OCI-LY3 (cell line): ENCODE measurements around the gene PRICKLE1.
A peak's percentile ranks its signal among the peaks of the same experiment; 100 is the strongest.

Source experiments
- H2AFZ ChIP-seq: fragments of 200-600, 300-600 bp; shearing (Covaris generic); 2 replicates; pipeline ENCODE4 v1.6.0; 2014; ENCODE audit warnings: antibody characterized with exemption, low read depth, low read length
- H3K27ac ChIP-seq: fragments of 200-600, 300-600 bp; sonication (generic); 2 replicates; pipeline ENCODE4 v1.5.1; 2014; ENCODE audit warnings: mild to moderate bottlenecking, low read length, moderate library complexity, mixed read lengths
- H3K27me3 ChIP-seq: fragments of 200-600, 300-600 bp; sonication (generic); 2 replicates; pipeline ENCODE4 v1.6.1; 2014; ENCODE audit warnings: low read depth, low read length, mixed read lengths
- H3K36me3 ChIP-seq: fragments of 200-600, 300-600 bp; sonication (generic); replicated peaks from 2 replicates; pipeline ENCODE3; 2014; ENCODE audit warnings: low read depth, low read length, mixed read lengths
- H3K4me1 ChIP-seq: fragments of 300-600, 200-600 bp; sonication (generic); 2 replicates; pipeline ENCODE4 v1.6.1; 2014; ENCODE audit warnings: low read length, mixed read lengths
- H3K4me2 ChIP-seq: fragments of 200-600, 300-600 bp; sonication (generic); 2 replicates; pipeline ENCODE4 v1.6.1; 2014; ENCODE audit warnings: low read length, mixed read lengths
- H3K4me3 ChIP-seq: fragments of 300-600, 200-600 bp; sonication (generic); 2 replicates; pipeline ENCODE4 v1.5.1; 2014; ENCODE audit warnings: antibody characterized with exemption, mild to moderate bottlenecking, low read length, moderate library complexity
- H3K79me2 ChIP-seq: fragments of 300-600, 200-600 bp; shearing (Covaris generic); 2 replicates; pipeline ENCODE4 v1.6.1; 2014; ENCODE audit warnings: mild to moderate bottlenecking, low read length, mixed read lengths
- H3K9ac ChIP-seq: fragments of 300-600, 200-600 bp; shearing (Covaris generic); 2 replicates; pipeline ENCODE4 v1.6.0; 2014; ENCODE audit warnings: mild to moderate bottlenecking, low read length, moderate library complexity
- H3K9me3 ChIP-seq: fragments of 200-600, 300-600 bp; shearing (Covaris generic); 2 replicates; pipeline ENCODE4 v1.6.1; 2014; ENCODE audit warnings: low read length, mixed read lengths; ENCODE audit not compliant: insufficient read depth
- H4K20me1 ChIP-seq: fragments of 200-600, 300-600 bp; sonication (generic); 2 replicates; pipeline ENCODE4 v1.6.1; 2016; ENCODE audit warnings: low read length, mixed read lengths; ENCODE audit not compliant: insufficient read depth
- CTCF ChIP-seq: fragments of 200-600, 300-600 bp; sonication (generic); IDR thresholded peaks from 2 replicates; pipeline ENCODE4 v1.5.1; 2014; ENCODE audit warnings: antibody characterized with exemption, low read length, low read depth
- EZH2phosphoT487 ChIP-seq: fragments of 200-600 bp; shearing (Covaris generic); IDR thresholded peaks from 2 replicates; pipeline ENCODE4 v1.6.1; 2018; ENCODE audit warnings: antibody characterized with exemption, mixed run types, low read depth

PRICKLE1 gene

GRCh38 chr12:42442888-42443287 is 146.7 kb downstream of the PRICKLE1 start:
- Histone ChIP-seq H3K27ac (no peak overlapping the region), H3K79me2 (no peaks in the 10 kb centered on the region), H3K36me3 (peaks cover 21% of the 10 kb centered on the region), H3K9me3 (no peaks in the 10 kb centered on the region), H3K4me1 (peaks cover 21% of the 10 kb centered on the region), H4K20me1 (no peaks in the 10 kb centered on the region), H2AFZ (no peak overlapping the region), H3K9ac (no peak overlapping the region), H3K27me3 (no peaks in the 10 kb centered on the region), H3K4me3 (no peak overlapping the region), H3K4me2 (no peak overlapping the region)
- TF ChIP-seq CTCF: no peak
- TF ChIP-seq EZH2phosphoT487: no peak

- Histone ChIP-seq H3K9me3 (no peaks in the 10 kb centered on the region), H3K4me1 (peaks cover 16% of the 10 kb centered on the region), H2AFZ (no peak overlapping the region), H3K27ac (no peak overlapping the region), H3K4me3 (no peak overlapping the region), H4K20me1 (no peaks in the 10 kb centered on the region), H3K36me3 (peaks cover 19% of the 10 kb centered on the region), H3K27me3 (no peaks in the 10 kb centered on the region), H3K79me2 (no peaks in the 10 kb centered on the region), H3K4me2 (no peak overlapping the region), H3K9ac (no peak overlapping the region)
- no peak for TF ChIP-seq EZH2phosphoT487
- TF ChIP-seq CTCF: no peak
Observed at GRCh38 chr12:42442311-42442759, 147.2 kb downstream of the PRICKLE1 start.

- H3K27me3 ChIP-seq: no peaks in the 10 kb centered on the region
- H3K9me3 ChIP-seq: no peaks in the 10 kb centered on the region
- no peaks in the 10 kb centered on the region for H4K20me1 ChIP-seq
- no peaks in the 10 kb centered on the region for H3K79me2 ChIP-seq
- H3K4me1 ChIP-seq: peaks cover 13% of the 10 kb centered on the region
- no peak overlapping the region for H3K9ac ChIP-seq
- H3K36me3 ChIP-seq: peaks cover 12% of the 10 kb centered on the region
- H3K27ac ChIP-seq: peak overlapping the region; percentile 16; the same call in 1 of the 2 replicates
- H2AFZ ChIP-seq: no peak overlapping the region
- peak overlapping the region; percentile 71 for H3K4me2 ChIP-seq
- TF ChIP-seq EZH2phosphoT487 (no peak), CTCF (no peak)
- H3K4me3 ChIP-seq: peak overlapping the region; percentile 41; the same call in 1 of the 2 replicates
Observed at GRCh38 chr12:42440608-42441007, 148.9 kb downstream of the PRICKLE1 start.

DNA sequence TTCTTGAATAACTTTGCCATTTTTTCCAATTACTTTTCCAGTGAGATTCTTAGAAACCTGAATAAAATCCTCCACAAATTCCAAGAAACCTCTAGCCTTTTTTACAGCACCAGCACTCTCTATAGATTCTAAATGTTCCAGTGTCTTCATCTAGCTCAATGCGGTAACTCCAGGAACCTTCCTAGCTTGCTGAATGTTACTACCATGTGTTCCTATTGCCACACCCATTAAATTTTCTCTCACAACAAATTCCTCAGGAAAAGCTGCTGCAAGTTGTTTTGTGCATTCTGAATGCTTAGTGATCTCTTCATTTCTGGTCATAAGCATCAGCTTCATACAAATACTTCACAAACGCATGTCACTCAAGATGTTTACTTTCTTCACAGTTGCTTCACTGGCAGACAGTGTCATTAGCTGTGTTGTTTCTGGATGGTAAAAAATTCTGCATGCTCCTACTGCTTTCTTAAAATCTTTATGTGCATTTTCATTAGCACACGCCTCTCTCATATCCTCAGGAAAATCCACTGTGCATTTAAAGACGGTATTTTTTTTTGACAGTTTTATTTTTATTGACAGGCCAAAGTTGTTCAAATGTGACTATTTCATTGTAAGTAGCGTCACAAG is 156.9 kb downstream of the PRICKLE1 start:
- H3K79me2 ChIP-seq: no peaks in the 10 kb centered on the region
- no peak overlapping the region for H3K4me3 ChIP-seq
- no peaks in the 10 kb centered on the region for H3K9me3 ChIP-seq
- no peak overlapping the region for H3K9ac ChIP-seq
- peaks cover 5% of the 10 kb centered on the region for H3K36me3 ChIP-seq
- H4K20me1 ChIP-seq: no peaks in the 10 kb centered on the region
- no peak overlapping the region for H3K4me2 ChIP-seq
- H3K4me1 ChIP-seq: no peaks in the 10 kb centered on the region
- TF ChIP-seq CTCF: no peak
- no peak for TF ChIP-seq EZH2phosphoT487
- H3K27ac ChIP-seq: no peak overlapping the region
- no peaks in the 10 kb centered on the region for H3K27me3 ChIP-seq
- H2AFZ ChIP-seq: no peak overlapping the region
